ENCODE measurements around the gene CLCNKB. TPM values are rescaled to one million over a fixed set of nuclear protein-coding genes. Genes with fewer than 3 reads are reported as not detected.
"Not testable (repeated sequence)": the region's sequence is repeated elsewhere in the genome, so short reads cannot be mapped to it uniquely, and the experiment has no call there.

Gene CLCNKB
- total RNA-seq, 4 donors from 2014 or later = not detected

- Histone ChIP-seq H3K27me3 (no peaks in the 10 kb centered on the region), H3K4me3 (no peak overlapping the region), H3K27ac (no peak overlapping the region), H3K9me3 (no peaks in the 10 kb centered on the region), H3K4me1 (no peaks in the 10 kb centered on the region), H3K36me3 (no peaks in the 10 kb centered on the region)
- ATAC-seq (no peak), DNase-seq (no peak)
- in situ Hi-C loops (cut with MboI; ENCODE audit: low sequenced_read_pairs in 4 of 4) = loop anchor here in 3 of 4 donors (10.0 to 25.0 kb wide), 3 partner anchors 47 to 185 kb away; partner anchors contain the start of genes CLCNKB (in 1 of the 3) and UQCRHL (in 1 of the 3)
- intact Hi-C loops (cut with DNase I; ENCODE audit: low total_unique reads) = no loop called here
- TF ChIP-seq POLR2A (IDR thresholded peaks at IDR 0.05) (no peak), CTCF (IDR thresholded peaks at IDR 0.05 in 4 of 5, conservative IDR thresholded peaks at IDR 0.05 in 1 of 5) (no peak)
Measured at GRCh38 chr1:15997637-15998280, 45.8 kb upstream of the CLCNKB start.

GRCh38 chr1:15998929-15999328, 44.7 kb upstream of the CLCNKB start:
- no peak for ATAC-seq
- intact Hi-C loops (cut with DNase I; ENCODE audit: low total_unique reads) = no loop called here
- Histone ChIP-seq H3K36me3 (no peaks in the 10 kb centered on the region), H3K27me3 (no peaks in the 10 kb centered on the region), H3K27ac (no peak overlapping the region), H3K4me1 (no peaks in the 10 kb centered on the region), H3K4me3 (no peak overlapping the region), H3K9me3 (no peaks in the 10 kb centered on the region)
- in situ Hi-C loops (cut with MboI; ENCODE audit: low sequenced_read_pairs in 4 of 4) = loop anchor here in 3 of 4 donors (10.0 to 25.0 kb wide), 3 partner anchors 46 to 187 kb away; partner anchors contain the start of genes CLCNKB (in 1 of the 3) and UQCRHL (in 1 of the 3)
- TF ChIP-seq POLR2A (IDR thresholded peaks at IDR 0.05) = no peak
- TF ChIP-seq CTCF (IDR thresholded peaks at IDR 0.05 in 4 of 5, conservative IDR thresholded peaks at IDR 0.05 in 1 of 5) = no peak
- no peak for DNase-seq

GRCh38 chr1:16001274-16001673, 42.3 kb upstream of the CLCNKB start:
- H3K27ac ChIP-seq; intact Hi-C loops (cut with DNase I; ENCODE audit: low total_unique reads); H3K9me3 ChIP-seq; H3K27me3 ChIP-seq; H3K4me1 ChIP-seq; ATAC-seq; H3K36me3 ChIP-seq; DNase-seq; H3K4me3 ChIP-seq: not testable (repeated sequence)
- in situ Hi-C loops (cut with MboI; ENCODE audit: low sequenced_read_pairs in 4 of 4) = loop anchor here in 2 of 4 donors (10.0 kb wide), 1 partner anchor 54 kb away; no protein-coding TSS in a partner anchor

- Histone ChIP-seq H3K27me3 (no peaks in the 10 kb centered on the region), H3K9me3 (no peaks in the 10 kb centered on the region), H3K36me3 (no peaks in the 10 kb centered on the region), H3K4me1 (no peaks in the 10 kb centered on the region), H3K4me3 (no peak overlapping the region), H3K27ac (no peak overlapping the region)
- no peak for DNase-seq
- TF ChIP-seq POLR2A (IDR thresholded peaks at IDR 0.05) (no peak), CTCF (IDR thresholded peaks at IDR 0.05 in 4 of 5, conservative IDR thresholded peaks at IDR 0.05 in 1 of 5) (no peak)
- intact Hi-C loops (cut with DNase I; ENCODE audit: low total_unique reads) (no loop called here), in situ Hi-C loops (cut with MboI; ENCODE audit: low sequenced_read_pairs in 4 of 4) (loop anchor here in 2 of 4 donors (10.0 kb wide), 1 partner anchor 49 kb away; no protein-coding TSS in a partner anchor)
- no peak for ATAC-seq
Measured at GRCh38 chr1:16005597-16005996, 38.0 kb upstream of the CLCNKB start.

- Histone ChIP-seq H3K4me1 (no peaks in the 10 kb centered on the region), H3K27ac (no peak overlapping the region), H3K9me3 (no peaks in the 10 kb centered on the region), H3K4me3 (no peak overlapping the region), H3K27me3 (no peaks in the 10 kb centered on the region), H3K36me3 (no peaks in the 10 kb centered on the region)
- TF ChIP-seq POLR2A (IDR thresholded peaks at IDR 0.05) (no peak), CTCF (IDR thresholded peaks at IDR 0.05 in 4 of 5, conservative IDR thresholded peaks at IDR 0.05 in 1 of 5) (no peak)
- in situ Hi-C loops (cut with MboI; ENCODE audit: low sequenced_read_pairs in 4 of 4) (loop anchor here in 2 of 4 donors (10.0 kb wide), 1 partner anchor 49 kb away; no protein-coding TSS in a partner anchor), intact Hi-C loops (cut with DNase I; ENCODE audit: low total_unique reads) (no loop called here)
- ATAC-seq = no peak
- no peak for DNase-seq
Measured at GRCh38 chr1:16006010-16006409, 37.6 kb upstream of the CLCNKB start.

Data from gastrocnemius medialis (tissue), 4 donors.